ENCODE measurements around the gene TGM5. TPM values are rescaled to one million over a fixed set of nuclear protein-coding genes. Genes with fewer than 3 reads are reported as not detected.

TGM5 gene
- total and polyA plus RNA-seq, 2 donors (not counting 3 experiments of a cell fraction or from before 2014, with no cell fraction given), result not detected

GRCh38 chr15:43232289-43232874, 34.3 kb downstream of the TGM5 start:
- H3K4me2 ChIP-seq (ENCODE audit: insufficient read depth, low read length), result no peak overlapping the region
- no peak for FAIRE-seq
- H3K9me3 ChIP-seq (replicated peaks; ENCODE audit: control insufficient read depth, insufficient read depth, low read length), result no peaks in the 10 kb centered on the region
- H3K9me1 ChIP-seq (replicated peaks; ENCODE audit: control insufficient read depth, extremely low read depth, insufficient read depth, low read length), result no peaks in the 10 kb centered on the region
- TF ChIP-seq MAX (IDR thresholded peaks at IDR 0.05; ENCODE audit: insufficient read depth, insufficient read length) (no peak), MYC (IDR thresholded peaks at IDR 0.05; ENCODE audit: low read depth, low read length) (no peak), JUN (IDR thresholded peaks at IDR 0.05; ENCODE audit: borderline replicate concordance, insufficient read depth, insufficient read length, low read depth) (no peak), POLR2AphosphoS5 (IDR thresholded peaks at IDR 0.05; ENCODE audit: insufficient read depth, low read depth, low read length) (no peak), FOS (IDR thresholded peaks at IDR 0.05; ENCODE audit: borderline replicate concordance, insufficient read depth, low read length) (no peak), GATA2 (IDR thresholded peaks at IDR 0.05; ENCODE audit: insufficient read depth, insufficient read length, low read depth, low read length) (no peak)
- intact Hi-C loops (cut with micrococcal nuclease), result no loop called here
- no peak overlapping the region for H2AFZ ChIP-seq (ENCODE audit: low read depth, low read length)
- no peak overlapping the region for H3K27ac ChIP-seq (ENCODE audit: insufficient read depth, low read depth, low read length)
- POLR2A ChIA-PET, result no interaction called here
- peaks cover 0 to 12% of the 10 kb centered on the region in 2 experiments for H3K27me3 ChIP-seq (ENCODE audit: control insufficient read depth in 2 of 2, insufficient read depth in 2 of 2, low read length in 2 of 2)
- H3K4me1 ChIP-seq (ENCODE audit: control insufficient read depth, extremely low read depth, insufficient read depth, low read length), result no peaks in the 10 kb centered on the region
- H3K9ac ChIP-seq (replicated peaks; ENCODE audit: extremely low read depth, insufficient read depth, low read length), result no peak overlapping the region
- no peak for DNase-seq (ENCODE audit: low read depth, low spot score)
- H3K36me3 ChIP-seq (ENCODE audit: control insufficient read depth in 2 of 2, extremely low read depth in 1 of 2, insufficient read depth in 2 of 2, low read length in 2 of 2), result no peaks in the 10 kb centered on the region
- H3K79me2 ChIP-seq (ENCODE audit: control insufficient read depth, insufficient read depth, low read length), result no peaks in the 10 kb centered on the region
- CTCF ChIA-PET, result interaction anchor here (0.8 to 2.0 kb wide), 2 partner anchors 28 to 53 kb away, joined by 3 to 8 read pairs; no protein-coding TSS in a partner anchor
- H4K20me1 ChIP-seq (replicated peaks; ENCODE audit: control insufficient read depth, extremely low read depth, insufficient read depth, low read length), result no peaks in the 10 kb centered on the region
- H3K4me3 ChIP-seq (replicated peaks in 1 of 3; ENCODE audit: insufficient read depth in 1 of 3, low read depth in 1 of 3, low read length in 3 of 3), result no peak overlapping the region
- BruUV-seq (replicated peaks), result no TSS peak
- dilution Hi-C loops (cut with MboI; ENCODE audit: extremely low pct_ligation_motif_present, low sequenced_read_pairs), result no loop called here

GRCh38 chr15:43230640-43231115, 36.0 kb downstream of the TGM5 start:
- CTCF ChIA-PET, result interaction anchor here (1.0 to 10.5 kb wide), 4 partner anchors 8 to 55 kb away, joined by 3 to 427 read pairs (median 7); no protein-coding TSS in a partner anchor
- H2AFZ ChIP-seq (ENCODE audit: low read depth, low read length), result no peak overlapping the region
- no TSS peak for BruUV-seq (replicated peaks)
- POLR2A ChIA-PET, result no interaction called here
- H3K4me3 ChIP-seq (replicated peaks in 1 of 3; ENCODE audit: insufficient read depth in 1 of 3, low read depth in 1 of 3, low read length in 3 of 3), result no peak overlapping the region
- no peak for TF ChIP-seq FOS (IDR thresholded peaks at IDR 0.05; ENCODE audit: borderline replicate concordance, insufficient read depth, low read length)
- TF ChIP-seq POLR2A (IDR thresholded peaks at IDR 0.05; ENCODE audit: low read depth, low read length), result no peak
- no peak for TF ChIP-seq POLR2AphosphoS5 (IDR thresholded peaks at IDR 0.05; ENCODE audit: insufficient read depth, low read depth, low read length)
- TF ChIP-seq JUN (IDR thresholded peaks at IDR 0.05; ENCODE audit: borderline replicate concordance, insufficient read depth, insufficient read length, low read depth), result no peak
- TF ChIP-seq GATA2 (IDR thresholded peaks at IDR 0.05; ENCODE audit: insufficient read depth, insufficient read length, low read depth, low read length), result no peak
- no peak for TF ChIP-seq CTCF (IDR thresholded peaks at IDR 0.05; ENCODE audit: extremely low read depth in 1 of 2, insufficient read depth in 1 of 2, low read depth in 1 of 2, low read length in 2 of 2)
- no peak overlapping the region for H3K4me2 ChIP-seq (ENCODE audit: insufficient read depth, low read length)
- H3K27me3 ChIP-seq (ENCODE audit: control insufficient read depth in 2 of 2, insufficient read depth in 2 of 2, low read length in 2 of 2), result peaks cover 0 to 12% of the 10 kb centered on the region in 2 experiments
- H3K79me2 ChIP-seq (ENCODE audit: control insufficient read depth, insufficient read depth, low read length), result no peaks in the 10 kb centered on the region
- H3K9me1 ChIP-seq (replicated peaks; ENCODE audit: control insufficient read depth, extremely low read depth, insufficient read depth, low read length), result no peaks in the 10 kb centered on the region
- FAIRE-seq, result no peak
- H3K9ac ChIP-seq (replicated peaks; ENCODE audit: extremely low read depth, insufficient read depth, low read length), result no peak overlapping the region
- dilution Hi-C loops (cut with MboI; ENCODE audit: extremely low pct_ligation_motif_present, low sequenced_read_pairs), result no loop called here
- H3K4me1 ChIP-seq (ENCODE audit: control insufficient read depth, extremely low read depth, insufficient read depth, low read length), result no peaks in the 10 kb centered on the region
- DNase-seq (ENCODE audit: low read depth, low spot score), result no peak
- no peaks in the 10 kb centered on the region for H3K36me3 ChIP-seq (ENCODE audit: control insufficient read depth in 2 of 2, extremely low read depth in 1 of 2, insufficient read depth in 2 of 2, low read length in 2 of 2)
- H3K27ac ChIP-seq (ENCODE audit: insufficient read depth, low read depth, low read length), result no peak overlapping the region
- intact Hi-C loops (cut with micrococcal nuclease), result no loop called here
- no peaks in the 10 kb centered on the region for H4K20me1 ChIP-seq (replicated peaks; ENCODE audit: control insufficient read depth, extremely low read depth, insufficient read depth, low read length)
- H3K9me3 ChIP-seq (replicated peaks; ENCODE audit: control insufficient read depth, insufficient read depth, low read length), result no peaks in the 10 kb centered on the region
